Fibroblast of skin of right quadriceps (primary cell): ENCODE data around the gene CDH12.
"Not testable (repeated sequence)": the region's sequence is repeated elsewhere in the genome, so short reads cannot be mapped to it uniquely, and the experiment has no call there.

Experiments used
- DNase-seq: peaks from one replicate; pipeline ENCODE4 v3.0.0-alpha.2; 2013

Gene CDH12

GRCh38 chr5:22549876-22550671 is 303.1 kb downstream of the CDH12 start:
- DNase-seq = no peak

DNA sequence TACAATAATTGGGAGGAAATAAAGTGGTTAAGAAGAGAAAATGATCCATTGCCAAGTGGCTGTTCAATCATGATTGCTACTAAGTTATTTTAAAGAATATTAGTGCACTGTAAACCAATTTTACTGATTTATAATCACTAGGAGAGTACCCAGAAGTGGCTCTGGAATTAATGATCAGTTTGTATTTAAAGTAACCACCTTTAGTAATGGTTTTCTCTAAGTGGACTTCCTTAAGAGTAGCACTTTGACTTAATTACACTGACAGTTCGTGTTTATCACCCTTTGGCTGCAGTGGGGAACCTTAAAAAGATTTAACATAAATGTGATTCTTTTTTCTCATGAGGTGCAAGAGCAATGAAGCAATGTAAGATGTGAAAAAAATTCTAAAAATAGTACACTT is 310.8 kb downstream of the CDH12 start:
- DNase-seq = no peak

DNA sequence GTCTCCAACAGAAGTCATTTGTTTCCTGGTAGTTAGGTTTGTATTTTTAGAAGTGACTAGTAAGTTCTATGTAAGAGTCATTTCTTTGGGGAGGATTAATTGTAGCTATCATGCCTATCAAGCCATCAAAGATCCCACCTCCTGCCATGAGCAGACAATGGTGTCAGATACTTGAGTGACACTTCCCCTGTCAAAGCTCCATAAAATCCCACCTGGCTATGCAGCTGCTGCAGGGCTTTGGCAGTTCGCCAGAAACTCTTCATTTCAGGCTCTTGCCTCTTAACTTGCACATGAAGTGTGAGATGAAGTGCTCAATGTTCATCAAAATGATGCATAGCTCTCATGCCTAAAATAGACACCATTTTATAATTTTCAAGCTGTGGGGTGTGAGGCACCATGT is 312.1 kb downstream of the CDH12 start:
- DNase-seq = no peak

GRCh38 chr5:22539762-22540161 is 313.4 kb downstream of the CDH12 start:
- DNase-seq = no peak

GRCh38 chr5:22531986-22532385 is 321.2 kb downstream of the CDH12 start:
- DNase-seq = no peak

GRCh38 chr5:22521521-22521920 is 331.6 kb downstream of the CDH12 start:
- DNase-seq = peak; percentile 5

GRCh38 chr5:22516497-22516896 is 336.6 kb downstream of the CDH12 start:
- DNase-seq = not testable (repeated sequence)

DNA sequence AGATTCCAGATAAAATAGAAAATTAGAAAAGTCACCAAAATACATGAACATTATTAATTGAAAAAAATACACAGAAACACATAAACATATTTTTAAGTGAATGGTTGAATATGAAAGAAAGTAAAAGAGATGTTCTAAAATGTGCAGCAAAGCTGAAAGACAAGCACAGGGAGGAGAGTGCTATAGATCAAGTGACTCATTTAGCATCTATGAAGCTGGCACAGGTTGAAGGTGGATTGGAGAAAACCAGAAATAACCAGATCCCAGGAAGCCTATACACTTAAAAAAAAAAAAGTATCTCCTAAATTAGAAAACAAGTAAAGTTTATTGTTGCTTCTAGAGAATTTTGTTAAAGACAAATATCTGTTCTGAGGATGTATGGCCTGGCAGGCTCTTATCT is 338.9 kb downstream of the CDH12 start:
- DNase-seq = no peak

DNA sequence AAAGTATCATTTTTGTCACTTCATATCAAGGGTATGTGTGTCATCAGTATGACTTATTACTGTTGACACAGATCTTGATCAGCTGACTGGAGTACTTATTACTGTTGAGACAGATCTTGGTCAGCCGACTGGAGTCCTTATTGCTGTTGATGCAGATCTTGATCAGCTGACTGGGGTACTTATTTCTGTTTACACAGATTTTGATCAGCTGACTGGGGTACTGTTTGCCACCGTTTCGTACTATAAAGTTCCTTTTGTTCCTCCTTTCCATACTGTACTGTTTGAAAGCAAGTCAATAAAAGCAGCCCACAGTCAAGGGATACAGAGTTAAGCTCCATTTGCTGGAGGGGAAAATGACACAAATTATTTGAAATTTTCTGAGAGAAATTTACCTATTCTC is 347.3 kb downstream of the CDH12 start:
- DNase-seq = no peak

- DNase-seq = no peak
These were observed 348.7 kb downstream of the CDH12 start for GRCh38 chr5:22504411-22504810.

DNA sequence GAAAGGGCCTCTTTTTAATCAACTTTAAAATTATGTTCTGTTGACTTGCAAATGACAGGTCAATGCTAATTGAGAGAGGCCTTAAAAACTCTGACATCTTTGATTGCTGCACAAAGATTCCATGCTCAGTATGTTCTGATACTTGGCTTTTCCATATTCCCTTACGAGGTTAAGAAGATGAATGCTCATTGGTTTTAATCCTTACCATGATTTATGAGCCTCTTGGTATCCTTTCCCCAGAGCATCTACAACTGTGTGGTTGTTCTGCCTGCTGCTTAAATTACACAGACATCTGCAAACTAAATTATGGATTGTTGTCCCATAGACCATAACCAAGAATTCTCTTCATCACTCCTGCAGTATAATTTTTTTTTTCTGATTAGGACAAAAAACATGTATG is 352.6 kb downstream of the CDH12 start:
- no peak for DNase-seq

GRCh38 chr5:22496666-22497065 is 356.5 kb downstream of the CDH12 start:
- DNase-seq = no peak

GRCh38 chr5:22495016-22495720 is 358.0 kb downstream of the CDH12 start:
- DNase-seq = no peak

DNA sequence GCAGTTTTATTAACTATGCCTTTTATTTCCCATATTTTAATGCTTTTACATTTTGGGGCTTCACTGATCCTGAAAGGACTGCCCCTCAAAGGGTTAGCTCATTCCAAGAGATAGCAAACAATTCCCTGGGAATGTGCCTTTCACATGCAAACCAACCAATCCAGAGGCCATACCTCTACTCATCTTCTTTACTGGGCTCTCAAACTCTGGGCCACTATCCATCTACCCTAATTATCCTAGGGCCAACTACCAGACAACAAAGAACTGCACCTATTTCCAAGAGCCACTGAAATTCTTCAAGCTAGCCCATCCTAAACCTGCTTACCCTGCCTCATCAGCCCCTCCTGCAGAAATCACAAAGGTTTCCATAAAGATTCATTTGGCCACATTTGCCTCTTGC is 364.7 kb downstream of the CDH12 start:
- DNase-seq = no peak

- DNase-seq = no peak
These were observed 372.8 kb downstream of the CDH12 start for GRCh38 chr5:22480305-22480704.

GRCh38 chr5:22473886-22474285 is 379.3 kb downstream of the CDH12 start:
- peak; percentile 1 for DNase-seq

DNA sequence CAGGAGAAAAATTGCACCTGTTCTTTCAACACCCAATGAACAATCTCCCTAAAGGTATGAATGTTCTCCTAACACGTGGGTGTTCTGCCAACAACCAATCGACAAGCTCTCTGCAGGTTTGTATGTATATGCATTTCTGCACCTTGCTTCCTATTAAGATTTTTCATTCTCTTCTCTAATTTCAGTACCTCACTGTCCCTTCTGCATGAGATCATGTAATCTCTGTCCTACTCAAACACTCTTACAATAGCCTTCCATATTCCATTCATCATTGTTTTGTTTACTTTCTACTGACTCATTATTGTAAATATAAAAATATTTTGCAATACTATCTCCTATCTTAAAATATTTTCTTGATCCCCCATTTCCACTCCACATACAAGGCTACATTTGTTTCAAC is 382.0 kb downstream of the CDH12 start:
- no peak for DNase-seq

- no peak for DNase-seq
These were observed 382.7 kb downstream of the CDH12 start for GRCh38 chr5:22470408-22470807.

DNA sequence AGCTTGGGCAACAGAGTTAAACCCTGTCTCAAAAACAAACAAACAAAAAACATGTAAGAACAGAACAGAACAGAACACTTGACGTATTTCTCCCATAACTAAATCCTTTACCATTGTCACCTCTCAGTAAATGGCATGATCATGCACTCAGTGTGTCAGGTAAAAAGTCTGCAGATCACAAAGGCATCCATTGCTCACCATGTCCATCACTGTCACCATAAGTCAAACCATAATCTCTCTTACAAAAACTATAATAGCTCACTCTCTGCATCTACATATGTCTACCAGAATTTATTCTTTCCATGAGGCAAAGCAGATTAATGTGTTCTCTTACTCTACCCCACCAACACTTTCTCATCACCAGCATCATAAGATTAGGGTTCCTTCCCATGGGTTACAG is 387.5 kb downstream of the CDH12 start:
- DNase-seq = no peak

- DNase-seq = peak; percentile 1
These were observed 388.0 kb downstream of the CDH12 start for GRCh38 chr5:22465177-22465576.

DNA sequence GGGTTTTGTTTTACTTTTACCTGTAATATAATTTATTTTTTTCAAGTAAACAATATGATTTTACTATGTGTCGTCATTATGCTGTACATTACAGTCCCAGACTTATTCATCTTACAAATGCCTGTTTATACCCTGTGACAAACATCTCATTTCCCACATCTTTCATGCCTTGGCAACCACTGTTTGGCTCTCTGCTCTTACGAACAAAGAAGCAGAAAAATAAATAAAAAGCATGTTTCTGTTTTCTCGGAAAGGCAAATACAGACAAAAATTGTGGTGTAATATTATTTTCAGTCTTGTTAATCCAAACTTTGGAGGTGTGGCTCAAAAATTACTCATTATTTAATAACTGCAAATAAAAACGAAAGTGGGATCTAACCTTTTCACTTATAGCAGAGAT is 393.0 kb downstream of the CDH12 start:
- no peak for DNase-seq

DNA sequence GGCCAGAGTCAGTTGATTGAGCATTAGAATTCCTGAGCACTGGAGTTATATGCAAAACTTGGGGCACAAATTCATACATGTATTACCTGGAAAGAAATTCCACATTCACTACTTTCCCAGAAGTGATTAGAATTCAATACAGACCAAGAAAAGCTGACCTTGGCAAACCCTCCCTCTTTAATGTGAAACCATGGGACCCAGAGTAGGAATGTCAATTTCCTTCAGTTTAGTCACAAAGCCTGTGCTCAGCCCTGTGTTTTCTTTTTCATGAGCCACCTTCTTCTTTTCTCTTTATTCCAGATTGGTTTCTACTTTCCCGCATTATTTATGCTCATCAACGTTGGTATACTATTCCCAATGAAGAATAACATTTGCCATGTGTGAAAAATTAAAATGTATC is 420.2 kb downstream of the CDH12 start:
- no peak for DNase-seq

DNA sequence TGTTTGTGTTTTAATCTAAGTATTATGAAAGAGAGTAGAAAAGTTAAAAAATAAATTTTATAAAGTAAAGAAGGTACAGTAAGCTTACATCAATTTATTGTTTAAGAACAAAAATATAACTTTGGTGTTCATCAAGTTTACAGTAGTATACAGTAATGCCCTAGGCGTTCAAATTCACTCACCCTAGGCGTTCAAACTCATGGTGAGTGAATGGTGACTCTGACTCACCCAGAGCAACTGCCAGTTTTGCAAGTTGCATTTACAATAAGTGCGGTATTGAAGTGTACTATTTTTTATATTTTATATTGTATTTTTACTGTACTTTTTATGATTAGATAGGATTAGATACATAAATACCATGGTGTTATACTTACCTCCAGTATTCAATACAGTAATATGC is 421.3 kb downstream of the CDH12 start:
- DNase-seq = no peak

DNA sequence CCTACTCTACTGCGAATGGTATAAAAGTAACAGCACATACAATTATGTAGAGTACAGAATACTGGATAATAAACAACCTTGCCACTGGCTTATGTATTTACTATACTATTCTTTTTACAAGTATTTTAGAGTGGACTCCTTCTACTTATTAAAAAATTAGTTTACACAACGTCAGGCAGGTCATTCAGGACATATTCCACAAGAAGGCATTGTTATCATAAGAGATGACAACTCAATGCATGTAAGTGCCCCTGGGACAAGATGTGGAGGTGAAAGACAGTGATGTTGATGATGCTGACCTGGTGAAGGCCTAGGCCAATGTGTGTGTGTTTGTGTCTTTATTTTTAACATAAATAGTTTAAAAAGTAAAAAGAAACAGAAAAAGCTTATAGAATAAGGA is 421.7 kb downstream of the CDH12 start:
- DNase-seq = no peak
